Measurements from ENCODE around the gene FCGR1A. TPM values are rescaled to one million over a fixed set of nuclear protein-coding genes. Genes with fewer than 3 reads are reported as not detected.
"Not testable (repeated sequence)": the region's sequence is repeated elsewhere in the genome, so short reads cannot be mapped to it uniquely, and the experiment has no call there.

The FCGR1A gene
- total RNA-seq, 1 donor = not detected

- peak; percentile 94 for DNase-seq (ENCODE audit: low read depth)
- peak overlapping the region; percentile 60 for H3K4me3 ChIP-seq (ENCODE audit: low read depth, low read length)
Observed at GRCh38 chr1:149811890-149812829, 29.7 kb downstream of the FCGR1A start.

GRCh38 chr1:149812893-149813801 lies 30.7 kb downstream of the FCGR1A start:
- peak overlapping the region; percentile 47 for H3K4me3 ChIP-seq (ENCODE audit: low read depth, low read length)
- peak; percentile 72 for DNase-seq (ENCODE audit: low read depth)

- not testable (repeated sequence) for DNase-seq (ENCODE audit: low read depth); H3K4me3 ChIP-seq (ENCODE audit: low read depth, low read length)
Observed at GRCh38 chr1:149820387-149820786, 37.9 kb downstream of the FCGR1A start.

DNA sequence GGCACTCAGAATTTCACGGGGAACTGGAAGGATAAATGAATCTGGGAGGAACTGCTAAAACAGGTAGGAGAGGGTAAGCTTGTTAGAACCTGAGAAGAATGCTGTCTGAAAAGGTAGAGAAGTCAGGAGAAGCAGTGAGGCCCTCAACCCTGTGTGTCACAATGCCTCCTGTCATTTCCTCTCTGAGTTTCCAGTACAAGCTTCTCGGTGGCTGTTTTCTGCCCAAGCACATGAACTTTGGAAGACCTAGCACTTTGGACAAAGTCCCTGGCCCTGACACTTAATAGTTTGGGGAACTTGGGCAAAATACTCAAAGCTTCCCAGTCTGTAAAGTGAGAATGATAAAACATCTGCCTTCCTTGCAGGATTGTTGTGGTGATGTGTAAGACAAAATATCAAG lies 44.1 kb downstream of the FCGR1A start:
- not testable (repeated sequence) for DNase-seq (ENCODE audit: low read depth); H3K4me3 ChIP-seq (ENCODE audit: low read depth, low read length)

DNA sequence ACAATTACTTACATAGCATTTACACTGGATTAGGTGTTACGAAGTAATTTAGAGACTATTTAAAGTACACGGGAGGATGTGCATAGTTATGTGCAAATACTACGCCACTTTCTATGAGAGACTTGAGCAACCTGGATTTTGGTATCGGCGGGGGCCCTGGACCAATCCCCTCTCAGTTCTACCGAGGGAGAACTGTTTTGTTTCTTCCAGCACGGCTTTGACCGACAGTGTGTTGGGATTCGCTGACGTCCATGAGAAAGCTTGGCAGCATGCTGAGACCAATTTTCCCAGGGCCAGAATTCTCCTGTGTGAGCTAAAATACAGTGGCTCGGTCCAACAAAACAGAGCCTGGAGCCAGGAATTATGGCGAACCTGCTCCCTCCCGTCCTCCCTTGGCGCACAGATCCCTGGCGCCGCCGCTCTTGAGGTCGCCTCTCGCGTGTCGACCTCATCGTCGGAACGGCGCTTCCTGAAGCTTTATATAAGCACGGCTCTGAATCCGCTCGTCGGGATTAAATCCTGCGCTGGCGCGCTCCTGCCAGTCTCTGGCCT lies 49.3 kb downstream of the FCGR1A start:
- H3K4me3 ChIP-seq (ENCODE audit: low read depth, low read length); DNase-seq (ENCODE audit: low read depth): not testable (repeated sequence)

DNA sequence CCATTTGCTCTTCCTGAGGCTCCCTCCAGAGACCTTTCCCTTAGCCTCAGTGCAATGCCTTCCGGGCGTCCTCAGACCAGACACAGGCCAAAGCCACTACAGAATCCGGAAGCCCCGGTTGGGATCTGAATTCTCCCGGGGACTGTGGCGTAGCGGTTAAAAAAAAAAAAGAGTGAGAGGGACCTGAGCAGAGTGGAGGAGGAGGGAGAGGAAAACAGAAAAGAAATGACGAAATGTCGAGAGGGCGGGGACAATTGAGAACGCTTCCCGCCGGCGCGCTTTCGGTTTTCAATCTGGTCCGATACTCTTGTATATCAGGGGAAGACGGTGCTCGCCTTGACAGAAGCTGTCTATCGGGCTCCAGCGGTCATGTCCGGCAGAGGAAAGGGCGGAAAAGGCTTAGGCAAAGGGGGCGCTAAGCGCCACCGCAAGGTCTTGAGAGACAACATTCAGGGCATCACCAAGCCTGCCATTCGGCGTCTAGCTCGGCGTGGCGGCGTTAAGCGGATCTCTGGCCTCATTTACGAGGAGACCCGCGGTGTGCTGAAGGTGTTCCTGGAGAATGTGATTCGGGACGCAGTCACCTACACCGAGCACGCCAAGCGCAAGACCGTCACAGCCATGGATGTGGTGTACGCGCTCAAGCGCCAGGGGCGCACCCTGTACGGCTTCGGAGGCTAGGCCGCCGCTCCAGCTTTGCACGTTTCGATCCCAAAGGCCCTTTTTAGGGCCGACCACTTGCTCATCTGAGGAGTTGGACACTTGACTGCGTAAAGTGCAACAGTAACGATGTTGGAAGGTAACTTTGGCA lies 50.0 kb downstream of the FCGR1A start:
- not testable (repeated sequence) for H3K4me3 ChIP-seq (ENCODE audit: low read depth, low read length); DNase-seq (ENCODE audit: low read depth)

DNA sequence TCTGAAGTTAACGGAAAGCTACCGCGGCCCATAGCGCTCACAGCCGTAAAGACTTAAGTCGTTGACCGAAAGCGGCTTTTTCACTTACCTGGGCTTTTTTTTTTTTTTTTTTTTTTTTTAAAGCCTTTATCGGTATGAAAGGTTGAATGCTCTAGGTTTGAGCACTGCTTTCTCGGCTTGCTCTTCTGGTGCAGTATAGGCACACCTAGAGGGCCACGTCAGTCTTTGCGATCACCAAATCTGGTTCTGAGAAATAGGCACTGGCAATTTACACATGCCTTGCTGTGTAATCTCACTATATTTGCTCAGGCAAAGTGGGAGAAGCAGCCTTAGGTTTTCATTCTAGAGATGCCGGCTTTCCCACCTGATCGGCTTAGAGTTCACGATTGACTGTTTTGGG lies 50.6 kb downstream of the FCGR1A start:
- DNase-seq (ENCODE audit: low read depth); H3K4me3 ChIP-seq (ENCODE audit: low read depth, low read length): not testable (repeated sequence)

DNA sequence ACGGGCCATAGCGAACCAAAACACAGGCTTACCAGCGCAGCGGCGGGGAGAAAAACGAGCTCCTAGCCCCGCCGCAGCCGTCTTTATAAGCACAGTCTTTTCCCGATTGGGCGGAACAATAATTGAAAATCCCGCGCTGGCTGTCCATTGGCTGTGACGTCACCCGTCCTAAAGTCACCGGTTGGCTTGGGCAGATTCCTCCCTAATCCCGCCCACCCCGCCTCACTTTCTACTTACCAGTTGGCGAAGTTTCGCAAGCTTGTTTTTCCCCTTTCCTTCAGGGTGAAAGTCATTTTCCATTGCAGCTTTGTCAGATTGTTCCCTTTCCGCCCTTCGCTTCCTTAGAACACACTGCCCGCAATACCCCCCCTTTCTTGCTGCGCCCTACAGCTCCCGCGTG lies 58.7 kb downstream of the FCGR1A start:
- DNase-seq (ENCODE audit: low read depth); H3K4me3 ChIP-seq (ENCODE audit: low read depth, low read length): not testable (repeated sequence)

Other genes starting within 250 kb of the FCGR1A start
- not detected in 2 replicates for gene PPIAL4C, start 198.8 kb upstream of the FCGR1A start, total RNA-seq
- 6.5 and 9.0 TPM in 2 replicates for gene BOLA1, start 116.9 kb downstream of the FCGR1A start, total RNA-seq
- 19.4 and 25.8 TPM in 2 replicates for gene SV2A, start 135.2 kb downstream of the FCGR1A start, total RNA-seq
- 13.5 and 16.4 TPM in 2 replicates for gene SF3B4, start 145.1 kb downstream of the FCGR1A start, total RNA-seq
- gene MTMR11, start 154.2 kb downstream of the FCGR1A start, total RNA-seq = 7.8 and 8.4 TPM in 2 replicates
- 15.1 and 15.8 TPM in 2 replicates for gene OTUD7B, start 228.0 kb downstream of the FCGR1A start, total RNA-seq